Natural killer cell (primary cell): Measurements from ENCODE around the gene MUC5AC. TPM values are rescaled to one million over a fixed set of nuclear protein-coding genes. Genes with fewer than 3 reads are reported as not detected.

Experiments used
- ATAC-seq, 3 donors: fragments of 150-1000 bp in 2 of 3; fragments of 200-7000 bp in 1 of 3; cut with Tn5 transposase; 1 replicate in 1 of 3; 2 replicates in 2 of 3; pipeline ENCODE4 v1.10.0; 2021; ENCODE audit warnings: mild to moderate bottlenecking in 2 of 3, moderate library complexity in 2 of 3
- DNase-seq, 2 donors: peaks; one replicate each; pipeline versions ENCODE4 v3.0.0 to v3.0.0-alpha.2; 2013 to 2021; ENCODE audit warnings: mixed read lengths in 1 of 2
- H3K27ac ChIP-seq: one replicate; pipeline ENCODE4 v1.5.1; 2013; ENCODE audit warnings: mild to moderate bottlenecking, low read length
- H3K27me3 ChIP-seq: one replicate; pipeline ENCODE4 v1.6.1; 2013; ENCODE audit warnings: low read length; ENCODE audit not compliant: control insufficient read depth, insufficient read depth
- H3K36me3 ChIP-seq: one replicate; pipeline ENCODE4 v1.6.1; 2013; ENCODE audit warnings: low read length; ENCODE audit not compliant: control insufficient read depth, insufficient read depth
- H3K4me1 ChIP-seq: one replicate; pipeline ENCODE4 v1.6.1; 2013; ENCODE audit warnings: low read length; ENCODE audit not compliant: control insufficient read depth, insufficient read depth
- H3K4me3 ChIP-seq: one replicate; pipeline ENCODE4 v1.5.1; 2013; ENCODE audit warnings: low read length
- H3K9me3 ChIP-seq: one replicate; pipeline ENCODE4 v1.6.1; 2013; ENCODE audit warnings: low read length; ENCODE audit not compliant: control insufficient read depth, insufficient read depth
- H3K27ac Mint-ChIP-seq, 2 donors: one replicate each; pipeline ENCODE4 v1.8.0; 2022; ENCODE audit warnings: mild to moderate bottlenecking in 2 of 2, mixed read lengths in 2 of 2, moderate library complexity in 1 of 2
- H3K27me3 Mint-ChIP-seq, 2 donors: one replicate each; pipeline ENCODE4 v1.8.0; 2022; ENCODE audit warnings: low read depth in 2 of 2, mixed read lengths in 2 of 2
- H3K36me3 Mint-ChIP-seq: one replicate; pipeline ENCODE4 v1.8.0; 2022; ENCODE audit warnings: mixed read lengths
- H3K4me1 Mint-ChIP-seq, 2 donors: one replicate each; pipeline ENCODE4 v1.8.0; 2022; ENCODE audit warnings: mixed read lengths in 2 of 2
- H3K4me3 Mint-ChIP-seq: one replicate; pipeline ENCODE4 v1.8.0; 2022; ENCODE audit warnings: mild to moderate bottlenecking, moderate library complexity, mixed read lengths
- H3K9me3 Mint-ChIP-seq, 2 donors: one replicate each; pipeline ENCODE4 v1.8.0; 2022; ENCODE audit warnings: mixed read lengths in 2 of 2
- CTCF ChIP-seq: fragments of 200-600 bp; IDR thresholded peaks from one replicate; pipeline ENCODE4 v1.8.0; 2022; ENCODE audit warnings: antibody characterized with exemption
- WGBS: methylation state at CpG from one replicate; pipeline ENCODE4 v1.1.7; 2013; ENCODE audit warnings: missing lambda C conversion rate; ENCODE audit not compliant: insufficient coverage; 5-methylcytosine and 5-hydroxymethylcytosine counted together
- intact Hi-C: fragments of 100-400 bp; cut with micrococcal nuclease; formaldehyde crosslinking; loops from one replicate; pipeline ENCODE4 v1.14.2; 2022
- total RNA-seq, 4 donors: library from RNA; stranded (reverse); fragments of 120-200 nt in 1 of 4; gene quantifications; one replicate each; pipeline versions ENCODE4 v1.2.3 to v1.2.4, GENCODE V29; 2013 to 2022

MUC5AC gene
- total RNA-seq, 3 donors from 2014 or later (not counting 1 experiment from before 2014, with no cell fraction given), result not detected

- intact Hi-C loops, result no loop called here
- 69% methylated on average over 8 of the region's 8 CpGs for WGBS
Measured at GRCh38 chr11:1138097-1138496, 19.7 kb upstream of the MUC5AC start.

DNA sequence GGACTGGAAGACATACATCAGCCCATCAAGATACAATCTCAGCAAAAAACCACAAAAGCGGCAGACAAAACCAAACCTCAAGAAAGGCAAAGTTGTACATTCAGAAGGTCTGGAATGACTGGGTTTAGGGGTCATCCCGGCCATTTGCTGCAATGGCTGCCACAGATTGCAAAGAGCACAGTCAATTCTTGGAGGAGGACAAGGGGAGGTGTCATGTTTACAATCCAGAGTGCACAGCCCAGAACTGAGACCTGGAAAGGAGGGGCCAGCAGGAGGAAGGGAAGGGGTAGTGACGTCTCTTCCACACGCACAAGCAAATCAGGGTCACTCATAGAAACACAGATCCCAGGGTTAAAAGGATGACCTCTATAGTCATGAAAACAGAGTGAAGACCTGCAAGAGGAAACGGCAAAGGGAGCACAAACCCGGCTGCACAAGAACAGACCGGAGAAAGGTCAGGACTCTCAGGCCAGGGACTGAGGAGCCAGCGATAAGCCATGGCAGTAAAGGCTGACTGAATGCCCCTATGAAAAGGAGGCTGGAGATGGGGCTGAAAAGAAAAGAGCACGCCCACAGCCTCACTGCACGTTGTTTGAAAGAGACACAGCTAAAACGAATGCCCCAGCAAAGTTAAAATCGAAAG, 18.2 kb upstream of the MUC5AC start:
- Histone ChIP-seq H3K27me3 (no peaks in the 10 kb centered on the region), H3K4me3 (no peak overlapping the region), H3K9me3 (no peaks in the 10 kb centered on the region), H3K27ac (no peak overlapping the region), H3K4me1 (no peaks in the 10 kb centered on the region), H3K36me3 (no peaks in the 10 kb centered on the region)
- peaks cover 12% of the 10 kb centered on the region for H3K36me3 Mint-ChIP-seq
- DNase-seq (no peak), ATAC-seq (no peak)
- H3K4me1 Mint-ChIP-seq, result no peaks in the 10 kb centered on the region
- H3K4me3 Mint-ChIP-seq, result no peak overlapping the region
- H3K9me3 Mint-ChIP-seq, result peaks cover 6 to 7% of the 10 kb centered on the region in 2 donors
- 63% methylated on average over 12 of the region's 12 CpGs for WGBS
- TF ChIP-seq CTCF, result no peak
- intact Hi-C loops, result no loop called here
- H3K27me3 Mint-ChIP-seq, result peaks cover 12 to 14% of the 10 kb centered on the region in 2 donors
- H3K27ac Mint-ChIP-seq, result no peak overlapping the region

More at GRCh38 chr11:1138097-1138496, 19.7 kb upstream of the MUC5AC start:
- Histone ChIP-seq H3K27ac (no peak overlapping the region), H3K27me3 (no peaks in the 10 kb centered on the region), H3K4me1 (no peaks in the 10 kb centered on the region), H3K4me3 (no peak overlapping the region), H3K9me3 (peaks cover 6% of the 10 kb centered on the region), H3K36me3 (no peaks in the 10 kb centered on the region)
- H3K27ac Mint-ChIP-seq, result no peak overlapping the region
- ATAC-seq (no peak), DNase-seq (no peak)
- no peak for TF ChIP-seq CTCF
- H3K27me3 Mint-ChIP-seq, result peaks cover 12 to 24% of the 10 kb centered on the region in 2 donors
- H3K4me1 Mint-ChIP-seq, result no peaks in the 10 kb centered on the region
- H3K4me3 Mint-ChIP-seq, result no peak overlapping the region
- peaks cover 21% of the 10 kb centered on the region for H3K36me3 Mint-ChIP-seq
- peaks cover 12% of the 10 kb centered on the region in 2 donors for H3K9me3 Mint-ChIP-seq

GRCh38 chr11:1140642-1141490, 16.9 kb upstream of the MUC5AC start:
- Mint-ChIP-seq H3K9me3 (peaks cover 0 to 2% of the 10 kb centered on the region in 2 donors), H3K27me3 (peaks cover 9 to 12% of the 10 kb centered on the region in 2 donors), H3K4me1 (no peaks in the 10 kb centered on the region), H3K4me3 (no peak overlapping the region), H3K27ac (no peak overlapping the region), H3K36me3 (no peaks in the 10 kb centered on the region)
- Histone ChIP-seq H3K27ac (no peak overlapping the region), H3K4me3 (no peak overlapping the region), H3K4me1 (no peaks in the 10 kb centered on the region), H3K9me3 (no peaks in the 10 kb centered on the region), H3K27me3 (no peaks in the 10 kb centered on the region), H3K36me3 (no peaks in the 10 kb centered on the region)
- TF ChIP-seq CTCF, result no peak
- DNase-seq (no peak), ATAC-seq (no peak)
- intact Hi-C loops, result no loop called here
- 85% methylated on average over 18 of the region's 18 CpGs for WGBS
